HepG2 (cell line): ENCODE data around the gene E2F1. TPM values are rescaled to one million over a fixed set of nuclear protein-coding genes. Genes with fewer than 3 reads are reported as not detected.

Source experiments
- ATF3 ChIP-seq: sonication (generic); formaldehyde crosslinking; IDR thresholded peaks from 2 replicates; pipeline ENCODE4 v1.4.0; 2020; ENCODE audit warnings: missing genetic modification reagents
- DMAP1 ChIP-seq: IDR thresholded peaks from 2 replicates; pipeline ENCODE4 v1.6.1; 2016
- MATR3 ChIP-seq: sonication (generic); formaldehyde crosslinking; IDR thresholded peaks from 2 replicates; pipeline ENCODE4 v1.4.0; 2020; ENCODE audit warnings: missing genetic modification reagents
- MYC ChIP-seq: sonication (generic); formaldehyde crosslinking; IDR thresholded peaks from 2 replicates; pipeline ENCODE4 v1.9.0; 2021; ENCODE audit warnings: missing genetic modification reagents, borderline replicate concordance
- NR2F1 ChIP-seq, 2 experiments: fragments of 450-650 bp in 1 of 2; formaldehyde crosslinking in 1 of 2; IDR thresholded peaks; 2 replicates each; pipeline versions ENCODE4 v1.5.0 to v1.6.1; 2016 to 2020; ENCODE audit warnings: mild to moderate bottlenecking in 1 of 2, missing compliant biosample characterization in 1 of 2, missing genetic modification reagents in 1 of 2, moderate library complexity in 1 of 2
- SETDB1 ChIP-seq: sonication (generic); formaldehyde crosslinking; IDR thresholded peaks from 2 replicates; pipeline ENCODE4 v1.5.1; 2020; ENCODE audit warnings: missing genetic modification reagents, mild to moderate bottlenecking, borderline replicate concordance
- SMC3 ChIP-seq: IDR thresholded peaks from 2 replicates; pipeline ENCODE4 v1.6.1; 2011; ENCODE audit warnings: low read length, improper control_type of control experiment
- ZNF20 ChIP-seq: sonication (generic); formaldehyde crosslinking; IDR thresholded peaks from 2 replicates; pipeline ENCODE4 v1.4.0; 2020; ENCODE audit warnings: mild to moderate bottlenecking, moderate library complexity, missing genetic modification reagents
- ZNF337 ChIP-seq: sonication (generic); formaldehyde crosslinking; IDR thresholded peaks from 2 replicates; pipeline ENCODE4 v1.5.1; 2020; ENCODE audit warnings: missing genetic modification reagents, low read depth, mild to moderate bottlenecking, borderline replicate concordance
- ZNF354B ChIP-seq: sonication (generic); formaldehyde crosslinking; IDR thresholded peaks from 2 replicates; pipeline ENCODE4 v1.8.0; 2022; ENCODE audit warnings: mild to moderate bottlenecking, missing genetic modification reagents
- ZNF790 ChIP-seq: sonication (generic); formaldehyde crosslinking; IDR thresholded peaks from 2 replicates; pipeline ENCODE4 v1.8.0; 2022; ENCODE audit warnings: missing genetic modification reagents, mild to moderate bottlenecking, borderline replicate concordance
- ZNF792 ChIP-seq: IDR thresholded peaks from 2 replicates; pipeline ENCODE4 v1.6.1; 2016
- ZNF879 ChIP-seq: sonication (generic); formaldehyde crosslinking; IDR thresholded peaks from 2 replicates; pipeline ENCODE4 v1.8.1; 2023; ENCODE audit warnings: missing genetic modification reagents
- polyA plus RNA-seq, 8 experiments: library from polyadenylated mRNA; depleted of rRNA in 3 of 8; stranded (reverse) in 7 of 8; unstranded in 1 of 8; fragments of >200 nt; fragmentation: Illumina TruSeq in 4 of 8; extraction: Trizol in 4 of 8; gene quantifications; 2 replicates each; pipeline versions ENCODE4 v1.2.1 to v1.2.3, GENCODE V29; 2011 to 2016; ENCODE audit warnings: low read depth in 4 of 8, missing spikeins in 1 of 8, mixed read lengths in 1 of 8; ENCODE audit not compliant: insufficient read depth in 1 of 8
- total RNA-seq, 5 experiments: library from RNA; depleted of rRNA; stranded (reverse); fragments of >200 nt; fragmentation: Illumina TruSeq; extraction: Trizol; gene quantifications; 2 replicates each; pipeline ENCODE4 v1.2.3, GENCODE V29; 2016; ENCODE audit warnings: low read depth in 1 of 5
- TF ChIP-seq, protein P1 (sequence below): sonication (generic); IDR thresholded peaks from 2 replicates; pipeline ENCODE4 v1.6.1; 2016; ENCODE audit warnings: low read depth, borderline replicate concordance
- TF ChIP-seq, protein P2 (sequence below): IDR thresholded peaks from 2 replicates; pipeline ENCODE4 v1.6.1; 2016; ENCODE audit warnings: low read depth, missing genetic modification reagents, missing compliant biosample characterization
- TF ChIP-seq, protein P3 (sequence below): sonication (generic); formaldehyde crosslinking; IDR thresholded peaks from 2 replicates; pipeline ENCODE4 v1.4.0; 2020; ENCODE audit warnings: mild to moderate bottlenecking, missing genetic modification reagents
- TF ChIP-seq, protein P4 (sequence below): conservative IDR thresholded peaks from 2 replicates; pipeline ENCODE4 v1.6.1; 2018; ENCODE audit warnings: missing genetic modification reagents
- TF ChIP-seq, protein P5 (sequence below): sonication (generic); formaldehyde crosslinking; conservative IDR thresholded peaks from 2 replicates; pipeline ENCODE4 v1.8.1; 2023; ENCODE audit warnings: missing genetic modification reagents

The E2F1 gene
- total and polyA plus RNA-seq, 2 of the 13 experiments (the other 11 are each of a cell fraction or from before 2014, with no cell fraction given), result 25.5 to 39.4 TPM

DNA sequence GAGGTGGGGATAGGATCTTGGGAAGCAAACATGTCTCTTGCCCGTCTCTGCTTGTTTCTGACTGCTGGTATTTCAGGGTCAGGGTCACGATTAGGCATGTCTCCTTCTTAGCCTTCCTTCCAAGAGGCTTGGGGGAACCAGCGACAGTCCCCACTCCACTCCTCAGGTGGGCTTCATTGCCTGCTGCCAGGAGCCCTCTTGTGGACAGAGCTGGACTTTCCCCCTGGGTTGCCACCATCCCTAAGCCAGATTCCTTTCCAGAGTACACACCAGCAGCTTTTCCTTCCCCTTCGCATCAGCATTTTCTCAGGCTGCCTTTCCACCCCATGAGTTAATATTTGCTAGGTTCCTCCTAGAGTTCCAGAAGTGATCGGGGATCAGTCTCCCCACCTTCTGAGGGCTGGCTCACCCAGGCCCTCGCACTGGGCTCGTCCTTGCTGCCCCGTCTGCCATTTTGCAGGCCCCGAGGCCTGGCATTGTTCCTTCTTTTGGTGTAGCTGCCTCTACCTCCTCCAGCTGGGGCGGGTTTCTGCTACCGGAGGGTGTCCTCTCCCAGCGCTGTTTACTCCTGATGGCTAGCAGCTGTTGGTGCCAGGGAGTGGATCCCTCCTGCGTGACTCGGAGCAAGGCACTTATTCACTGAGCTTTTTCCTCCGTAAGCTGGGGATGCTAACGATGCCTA is 32.8 kb downstream of the E2F1 start (continued):
- TF ChIP-seq ATF3 (CRISPR knock-in tag) (no peak), MATR3 (no peak), ZNF20 (CRISPR knock-in tag) (no peak), SETDB1 (CRISPR knock-in tag) (no peak), ZNF354B (CRISPR knock-in tag) (no peak), NR2F1 (CRISPR knock-in tag; IDR thresholded peaks at IDR 0.05) (no peak), ZNF790 (CRISPR knock-in tag) (no peak), MYC (CRISPR knock-in tag) (no peak), DMAP1 (CRISPR knock-in tag) (no peak), ZNF879 (CRISPR knock-in tag) (0 out of 2 replicates have a peak, but pooled peaks have one; percentile 36), SMC3 (peak; percentile 95), ZNF792 (CRISPR knock-in tag) (0 out of 2 replicates have a peak, but pooled peaks have one; percentile 18), ZNF337 (CRISPR knock-in tag) (no peak)
- TF ChIP-seq, protein P1, sequence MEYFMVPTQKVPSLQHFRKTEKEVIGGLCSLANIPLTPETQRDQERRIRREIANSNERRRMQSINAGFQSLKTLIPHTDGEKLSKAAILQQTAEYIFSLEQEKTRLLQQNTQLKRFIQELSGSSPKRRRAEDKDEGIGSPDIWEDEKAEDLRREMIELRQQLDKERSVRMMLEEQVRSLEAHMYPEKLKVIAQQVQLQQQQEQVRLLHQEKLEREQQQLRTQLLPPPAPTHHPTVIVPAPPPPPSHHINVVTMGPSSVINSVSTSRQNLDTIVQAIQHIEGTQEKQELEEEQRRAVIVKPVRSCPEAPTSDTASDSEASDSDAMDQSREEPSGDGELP, result no peak
- TF ChIP-seq, protein P2, sequence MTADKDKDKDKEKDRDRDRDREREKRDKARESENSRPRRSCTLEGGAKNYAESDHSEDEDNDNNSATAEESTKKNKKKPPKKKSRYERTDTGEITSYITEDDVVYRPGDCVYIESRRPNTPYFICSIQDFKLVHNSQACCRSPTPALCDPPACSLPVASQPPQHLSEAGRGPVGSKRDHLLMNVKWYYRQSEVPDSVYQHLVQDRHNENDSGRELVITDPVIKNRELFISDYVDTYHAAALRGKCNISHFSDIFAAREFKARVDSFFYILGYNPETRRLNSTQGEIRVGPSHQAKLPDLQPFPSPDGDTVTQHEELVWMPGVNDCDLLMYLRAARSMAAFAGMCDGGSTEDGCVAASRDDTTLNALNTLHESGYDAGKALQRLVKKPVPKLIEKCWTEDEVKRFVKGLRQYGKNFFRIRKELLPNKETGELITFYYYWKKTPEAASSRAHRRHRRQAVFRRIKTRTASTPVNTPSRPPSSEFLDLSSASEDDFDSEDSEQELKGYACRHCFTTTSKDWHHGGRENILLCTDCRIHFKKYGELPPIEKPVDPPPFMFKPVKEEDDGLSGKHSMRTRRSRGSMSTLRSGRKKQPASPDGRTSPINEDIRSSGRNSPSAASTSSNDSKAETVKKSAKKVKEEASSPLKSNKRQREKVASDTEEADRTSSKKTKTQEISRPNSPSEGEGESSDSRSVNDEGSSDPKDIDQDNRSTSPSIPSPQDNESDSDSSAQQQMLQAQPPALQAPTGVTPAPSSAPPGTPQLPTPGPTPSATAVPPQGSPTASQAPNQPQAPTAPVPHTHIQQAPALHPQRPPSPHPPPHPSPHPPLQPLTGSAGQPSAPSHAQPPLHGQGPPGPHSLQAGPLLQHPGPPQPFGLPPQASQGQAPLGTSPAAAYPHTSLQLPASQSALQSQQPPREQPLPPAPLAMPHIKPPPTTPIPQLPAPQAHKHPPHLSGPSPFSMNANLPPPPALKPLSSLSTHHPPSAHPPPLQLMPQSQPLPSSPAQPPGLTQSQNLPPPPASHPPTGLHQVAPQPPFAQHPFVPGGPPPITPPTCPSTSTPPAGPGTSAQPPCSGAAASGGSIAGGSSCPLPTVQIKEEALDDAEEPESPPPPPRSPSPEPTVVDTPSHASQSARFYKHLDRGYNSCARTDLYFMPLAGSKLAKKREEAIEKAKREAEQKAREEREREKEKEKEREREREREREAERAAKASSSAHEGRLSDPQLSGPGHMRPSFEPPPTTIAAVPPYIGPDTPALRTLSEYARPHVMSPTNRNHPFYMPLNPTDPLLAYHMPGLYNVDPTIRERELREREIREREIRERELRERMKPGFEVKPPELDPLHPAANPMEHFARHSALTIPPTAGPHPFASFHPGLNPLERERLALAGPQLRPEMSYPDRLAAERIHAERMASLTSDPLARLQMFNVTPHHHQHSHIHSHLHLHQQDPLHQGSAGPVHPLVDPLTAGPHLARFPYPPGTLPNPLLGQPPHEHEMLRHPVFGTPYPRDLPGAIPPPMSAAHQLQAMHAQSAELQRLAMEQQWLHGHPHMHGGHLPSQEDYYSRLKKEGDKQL (CRISPR knock-in tag), result no peak
- TF ChIP-seq, protein P3, sequence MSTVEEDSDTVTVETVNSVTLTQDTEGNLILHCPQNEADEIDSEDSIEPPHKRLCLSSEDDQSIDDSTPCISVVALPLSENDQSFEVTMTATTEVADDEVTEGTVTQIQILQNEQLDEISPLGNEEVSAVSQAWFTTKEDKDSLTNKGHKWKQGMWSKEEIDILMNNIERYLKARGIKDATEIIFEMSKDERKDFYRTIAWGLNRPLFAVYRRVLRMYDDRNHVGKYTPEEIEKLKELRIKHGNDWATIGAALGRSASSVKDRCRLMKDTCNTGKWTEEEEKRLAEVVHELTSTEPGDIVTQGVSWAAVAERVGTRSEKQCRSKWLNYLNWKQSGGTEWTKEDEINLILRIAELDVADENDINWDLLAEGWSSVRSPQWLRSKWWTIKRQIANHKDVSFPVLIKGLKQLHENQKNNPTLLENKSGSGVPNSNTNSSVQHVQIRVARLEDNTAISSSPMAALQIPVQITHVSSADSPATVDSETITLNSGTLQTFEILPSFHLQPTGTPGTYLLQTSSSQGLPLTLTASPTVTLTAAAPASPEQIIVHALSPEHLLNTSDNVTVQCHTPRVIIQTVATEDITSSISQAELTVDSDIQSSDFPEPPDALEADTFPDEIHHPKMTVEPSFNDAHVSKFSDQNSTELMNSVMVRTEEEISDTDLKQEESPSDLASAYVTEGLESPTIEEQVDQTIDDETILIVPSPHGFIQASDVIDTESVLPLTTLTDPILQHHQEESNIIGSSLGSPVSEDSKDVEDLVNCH (CRISPR knock-in tag), result no peak
- TF ChIP-seq, protein P4, sequence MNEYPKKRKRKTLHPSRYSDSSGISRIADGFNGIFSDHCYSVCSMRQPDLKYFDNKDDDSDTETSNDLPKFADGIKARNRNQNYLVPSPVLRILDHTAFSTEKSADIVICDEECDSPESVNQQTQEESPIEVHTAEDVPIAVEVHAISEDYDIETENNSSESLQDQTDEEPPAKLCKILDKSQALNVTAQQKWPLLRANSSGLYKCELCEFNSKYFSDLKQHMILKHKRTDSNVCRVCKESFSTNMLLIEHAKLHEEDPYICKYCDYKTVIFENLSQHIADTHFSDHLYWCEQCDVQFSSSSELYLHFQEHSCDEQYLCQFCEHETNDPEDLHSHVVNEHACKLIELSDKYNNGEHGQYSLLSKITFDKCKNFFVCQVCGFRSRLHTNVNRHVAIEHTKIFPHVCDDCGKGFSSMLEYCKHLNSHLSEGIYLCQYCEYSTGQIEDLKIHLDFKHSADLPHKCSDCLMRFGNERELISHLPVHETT (CRISPR knock-in tag), result no peak
- TF ChIP-seq, protein P5, sequence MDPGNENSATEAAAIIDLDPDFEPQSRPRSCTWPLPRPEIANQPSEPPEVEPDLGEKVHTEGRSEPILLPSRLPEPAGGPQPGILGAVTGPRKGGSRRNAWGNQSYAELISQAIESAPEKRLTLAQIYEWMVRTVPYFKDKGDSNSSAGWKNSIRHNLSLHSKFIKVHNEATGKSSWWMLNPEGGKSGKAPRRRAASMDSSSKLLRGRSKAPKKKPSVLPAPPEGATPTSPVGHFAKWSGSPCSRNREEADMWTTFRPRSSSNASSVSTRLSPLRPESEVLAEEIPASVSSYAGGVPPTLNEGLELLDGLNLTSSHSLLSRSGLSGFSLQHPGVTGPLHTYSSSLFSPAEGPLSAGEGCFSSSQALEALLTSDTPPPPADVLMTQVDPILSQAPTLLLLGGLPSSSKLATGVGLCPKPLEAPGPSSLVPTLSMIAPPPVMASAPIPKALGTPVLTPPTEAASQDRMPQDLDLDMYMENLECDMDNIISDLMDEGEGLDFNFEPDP (CRISPR knock-in tag), result 0 out of 2 replicates have a peak, but pooled peaks have one; percentile 87
